ENCODE measurements around the gene APBA1.

Gene APBA1

DNA sequence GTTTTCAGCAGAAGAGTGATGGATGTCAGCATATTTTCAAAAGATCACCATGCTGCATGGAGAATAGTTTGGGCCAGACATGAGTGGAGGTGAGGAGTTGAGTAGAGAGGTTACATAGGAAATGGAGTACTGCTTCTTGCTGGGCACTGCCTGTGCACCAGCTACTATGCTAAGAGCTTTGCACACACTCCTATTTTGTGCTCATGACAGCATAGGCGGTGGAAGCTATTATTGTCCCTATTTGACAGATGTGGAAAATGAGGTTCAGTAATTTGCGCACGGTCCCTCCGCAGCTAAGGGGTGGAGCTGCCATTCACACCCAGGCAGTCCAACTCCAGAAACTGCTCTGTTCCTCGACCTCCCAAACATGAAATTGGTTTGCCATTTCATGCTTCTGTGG is 279.3 kb downstream of the APBA1 start:
- no peak for DNase-seq

DNA sequence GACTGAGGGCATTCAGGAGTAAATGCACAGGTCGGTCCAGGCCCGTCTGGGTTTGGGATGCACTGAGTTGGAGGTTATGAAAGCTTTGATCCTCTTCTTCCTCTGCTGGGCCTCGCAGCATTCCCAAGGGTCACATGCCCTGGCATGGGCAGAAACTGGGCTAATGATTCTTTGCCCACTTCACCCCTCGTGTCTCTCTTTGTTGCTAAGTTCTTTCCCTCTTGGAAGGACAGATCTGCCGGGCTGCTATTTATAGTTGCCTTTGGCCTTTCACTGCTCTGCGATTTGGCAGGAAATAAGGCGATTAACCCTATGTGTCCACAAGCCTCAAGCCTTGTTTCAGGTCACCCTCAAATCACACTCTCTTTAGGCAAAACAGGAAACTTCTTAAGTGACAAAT is 280.2 kb downstream of the APBA1 start:
- no peak for DNase-seq

DNA sequence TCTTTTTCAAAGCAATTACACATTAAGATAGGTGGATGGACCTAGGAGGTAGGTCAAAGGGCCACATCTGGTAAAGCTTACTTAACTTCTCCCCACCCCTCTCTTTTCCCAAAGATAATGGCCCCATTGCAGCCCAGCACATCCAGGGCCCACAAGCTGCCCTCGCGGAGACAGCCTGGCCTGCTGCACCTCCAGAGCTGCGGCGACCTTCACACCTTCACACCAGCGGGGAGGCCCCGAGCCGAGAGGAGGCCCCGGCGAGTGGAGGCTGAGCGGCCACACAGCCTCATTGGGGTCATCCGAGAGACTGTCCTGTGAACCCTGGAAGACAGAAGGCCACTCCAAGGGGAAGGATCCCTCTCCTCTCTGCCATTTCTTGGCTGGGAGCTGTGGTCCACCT is 280.7 kb downstream of the APBA1 start:
- DNase-seq = no peak

DNA sequence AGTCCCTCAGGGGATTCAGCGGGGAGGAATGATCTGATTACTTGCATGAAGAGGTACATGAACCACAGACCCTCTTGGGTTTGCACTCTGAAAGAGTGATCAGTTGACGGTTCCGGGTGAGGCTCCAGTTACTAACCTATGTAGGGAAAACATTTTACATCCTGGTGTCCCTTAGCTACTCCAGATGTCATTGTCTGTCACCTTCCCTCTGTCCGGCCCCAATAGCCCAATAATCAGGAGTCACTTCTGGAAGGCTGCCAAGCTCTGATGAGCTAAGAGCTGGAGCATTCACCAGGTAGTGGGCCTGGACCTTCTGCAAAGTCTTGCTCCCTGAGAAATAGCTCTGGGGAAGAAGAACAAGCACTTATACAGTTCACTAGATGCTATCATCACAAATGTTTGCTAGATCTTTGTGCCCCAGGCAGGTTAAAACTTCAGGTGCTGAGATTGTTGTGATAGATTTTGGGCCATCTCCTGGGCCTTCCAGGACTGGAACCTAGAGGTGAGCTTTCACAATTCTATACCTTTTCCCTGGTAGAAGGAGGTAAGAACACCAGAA is 282.7 kb downstream of the APBA1 start:
- DNase-seq = peak; percentile 34

DNA sequence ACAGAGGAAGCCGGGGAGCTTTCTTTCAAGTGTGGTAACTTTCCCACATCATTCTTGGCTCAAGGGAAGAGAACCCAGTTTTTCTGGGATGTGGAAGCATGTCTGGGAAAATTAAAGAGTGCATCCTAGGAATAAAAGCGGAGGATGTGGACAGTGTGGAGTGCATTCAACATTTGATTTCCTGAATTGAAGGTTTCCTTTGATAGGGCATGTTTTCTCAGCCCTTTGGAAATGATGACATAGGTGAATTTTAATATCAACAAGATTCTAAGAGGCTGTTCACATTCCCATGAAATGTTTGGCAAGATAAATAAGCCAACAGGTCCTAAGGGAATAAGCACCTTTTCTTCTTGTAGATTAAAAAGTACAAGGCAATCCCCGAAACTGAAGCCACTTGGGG is 283.6 kb downstream of the APBA1 start:
- DNase-seq = no peak

DNA sequence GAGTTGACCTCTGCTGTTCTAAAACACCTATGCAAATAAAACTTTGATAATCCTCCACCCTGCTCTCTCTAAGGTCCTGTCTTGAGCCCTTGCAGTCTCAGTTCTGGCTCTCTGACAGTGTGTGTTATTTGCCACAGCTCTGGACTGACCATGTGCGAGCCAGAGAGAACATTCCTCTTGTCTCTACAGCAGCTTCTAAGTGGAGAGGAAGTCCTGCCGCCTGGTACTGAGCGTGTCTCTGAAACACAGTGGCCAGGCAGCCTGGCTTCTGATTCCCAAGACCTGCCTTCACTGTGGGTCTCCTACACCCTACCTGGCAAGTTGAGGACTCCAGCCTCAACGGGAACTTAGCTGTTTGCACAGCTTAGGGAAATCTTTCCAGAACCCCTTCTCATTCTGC is 285.5 kb downstream of the APBA1 start:
- DNase-seq = no peak

DNA sequence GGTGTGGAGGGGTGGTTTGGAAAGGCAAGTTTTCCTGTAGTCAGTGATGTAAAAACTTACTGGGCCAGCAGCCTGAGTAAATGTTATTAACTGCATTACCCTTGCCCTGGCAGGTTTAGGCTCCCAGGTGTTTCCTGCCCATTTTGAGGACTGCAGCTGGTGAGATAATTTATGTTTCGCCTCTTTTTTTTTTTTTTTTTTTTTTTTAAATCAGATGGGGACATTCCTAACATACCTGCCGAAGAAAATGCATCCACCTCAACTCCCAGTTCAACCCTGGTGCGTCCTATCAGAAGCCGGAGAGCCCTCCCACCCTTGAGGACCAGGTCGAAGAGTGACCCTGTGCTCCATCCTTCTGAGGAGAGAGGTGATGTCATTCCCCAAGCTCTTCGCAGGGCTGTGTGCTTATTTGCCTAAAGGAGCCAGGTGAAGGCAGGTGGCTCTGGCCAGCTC is 286.6 kb downstream of the APBA1 start:
- DNase-seq = peak; percentile 35

DNA sequence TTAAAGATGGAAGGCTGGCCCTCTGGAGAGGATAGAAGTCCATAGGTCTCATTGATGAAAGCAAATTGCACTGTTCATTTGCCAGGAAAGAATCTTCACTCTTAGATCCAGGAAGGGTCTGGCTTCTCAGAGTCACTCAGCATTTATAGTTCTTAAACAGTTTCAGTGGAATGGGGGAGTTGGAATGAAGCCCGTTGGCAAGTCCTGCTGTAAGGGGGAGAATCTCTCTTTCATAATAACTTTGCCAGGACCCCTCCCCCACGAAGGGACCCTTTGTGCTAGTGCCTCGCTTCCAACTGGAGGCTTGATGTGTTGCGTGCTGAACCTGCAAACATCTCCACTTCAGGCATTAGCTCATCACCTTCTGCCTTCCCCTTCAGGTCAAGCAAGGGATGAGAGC is 290.0 kb downstream of the APBA1 start:
- DNase-seq = no peak

DNA sequence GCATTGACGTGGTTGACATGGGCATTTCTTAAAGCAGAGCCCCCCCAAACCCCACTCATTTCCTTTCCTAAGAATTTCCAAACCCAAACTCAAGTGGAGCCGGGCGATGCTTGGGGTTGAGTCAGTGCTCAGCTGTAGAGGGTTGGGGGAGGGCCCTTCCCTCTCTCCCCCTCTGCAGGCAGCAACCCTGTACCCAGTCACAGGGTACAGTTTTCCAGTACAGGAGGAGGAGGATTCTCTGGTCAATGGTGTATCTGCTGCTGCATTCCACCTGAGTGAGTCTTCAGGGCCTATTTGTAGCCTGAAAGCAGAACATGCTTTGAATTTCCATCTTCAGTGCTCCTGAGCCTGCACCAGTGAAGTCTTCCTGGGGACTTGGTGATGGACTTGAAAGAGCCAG is 291.4 kb downstream of the APBA1 start:
- DNase-seq = no peak

DNA sequence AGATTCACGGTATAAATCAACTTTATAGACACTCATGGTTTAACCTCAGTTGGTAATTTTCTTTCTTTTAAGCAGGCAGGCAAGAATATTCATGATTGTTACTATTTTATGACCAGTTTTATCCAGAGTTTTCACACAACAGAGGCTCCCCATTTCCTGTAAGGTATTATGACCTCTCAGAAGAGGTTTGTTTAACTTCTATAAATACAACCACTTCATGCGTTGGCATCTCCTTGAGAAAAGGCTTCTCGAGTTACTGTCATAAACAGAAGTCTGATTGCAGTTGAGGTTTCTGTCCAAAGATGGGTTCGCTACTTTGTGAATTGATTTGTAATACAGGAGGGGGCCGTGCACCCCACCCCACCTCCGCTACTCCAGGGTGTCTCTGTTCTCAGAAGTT is 291.9 kb downstream of the APBA1 start:
- DNase-seq = peak; percentile 14

DNA sequence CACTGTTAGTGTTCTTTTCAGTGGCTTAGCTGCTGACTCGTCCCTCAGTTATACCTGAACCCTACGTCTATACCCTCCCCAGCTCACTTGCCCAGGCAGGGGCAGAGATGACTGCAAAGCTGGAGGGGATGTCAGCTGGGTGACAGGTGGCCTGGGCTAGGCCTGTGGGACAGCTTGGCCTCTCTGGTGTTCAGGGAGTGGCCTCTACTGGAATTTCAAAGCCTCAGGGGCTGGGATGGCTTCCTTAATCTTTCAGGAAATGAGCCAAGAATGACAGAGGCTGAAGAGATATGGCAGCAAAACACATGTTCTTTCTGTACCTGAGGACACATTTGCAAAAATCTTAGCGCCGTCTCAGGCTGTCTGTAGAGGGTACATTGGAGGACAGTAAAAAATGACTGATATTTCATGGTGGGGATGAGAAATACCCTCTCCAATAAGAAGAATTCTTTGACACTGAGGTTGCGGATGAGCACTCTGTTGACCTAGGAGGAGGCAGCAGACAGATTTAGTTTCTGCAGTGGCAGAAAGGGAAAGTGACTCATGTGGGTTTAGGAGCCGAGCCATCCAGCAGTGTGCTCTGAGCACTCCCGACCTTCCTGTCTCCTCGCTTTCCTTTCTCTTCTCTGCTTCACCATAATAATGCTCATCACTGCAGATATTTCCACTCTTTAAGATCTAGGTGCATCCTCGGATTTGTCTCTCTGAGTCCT is 292.7 kb downstream of the APBA1 start:
- no peak for DNase-seq

DNA sequence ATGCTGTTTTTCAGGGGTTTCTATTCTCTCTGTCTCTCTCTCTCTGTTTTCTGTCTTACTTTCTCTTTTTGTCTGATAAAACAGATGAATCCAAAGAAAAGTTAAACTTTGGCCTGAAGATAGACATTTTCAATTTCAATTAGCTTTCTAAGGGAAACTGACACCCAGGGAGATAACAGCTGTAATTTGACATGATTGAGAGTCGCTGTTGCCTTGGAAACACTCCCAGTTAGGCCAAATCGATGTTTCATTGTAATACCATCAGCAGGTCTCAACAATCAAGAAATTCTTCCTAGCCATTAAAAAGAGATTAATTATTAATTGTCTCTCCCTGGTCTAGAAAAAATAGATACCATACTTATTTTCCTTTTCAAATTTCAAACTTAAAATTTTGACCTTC is 294.2 kb downstream of the APBA1 start:
- no peak for DNase-seq

Measured in NCI-H510A treated with DMSO at 0.1 percent for 48 hours (cell line).